Skin epidermis (tissue), 12 donors: ENCODE data around the gene ONECUT3.

Experiments
- H3K27ac ChIP-seq, 21 experiments: fragments of 200-600 bp; sonication (generic) in 11 of 21; one replicate each; pipeline ENCODE4 v1.5.0; 2020; ENCODE audit warnings: mild to moderate bottlenecking in 3 of 21, inconsistent platforms in 2 of 21, moderate library complexity in 2 of 21
- H3K4me3 ChIP-seq, 7 experiments: fragments of 200-600 bp; sonication (generic) in 2 of 7; one replicate each; pipeline ENCODE4 v1.5.0; 2020; ENCODE audit warnings: inconsistent platforms in 2 of 7, mild to moderate bottlenecking in 2 of 7, moderate library complexity in 1 of 7

The ONECUT3 gene

DNA sequence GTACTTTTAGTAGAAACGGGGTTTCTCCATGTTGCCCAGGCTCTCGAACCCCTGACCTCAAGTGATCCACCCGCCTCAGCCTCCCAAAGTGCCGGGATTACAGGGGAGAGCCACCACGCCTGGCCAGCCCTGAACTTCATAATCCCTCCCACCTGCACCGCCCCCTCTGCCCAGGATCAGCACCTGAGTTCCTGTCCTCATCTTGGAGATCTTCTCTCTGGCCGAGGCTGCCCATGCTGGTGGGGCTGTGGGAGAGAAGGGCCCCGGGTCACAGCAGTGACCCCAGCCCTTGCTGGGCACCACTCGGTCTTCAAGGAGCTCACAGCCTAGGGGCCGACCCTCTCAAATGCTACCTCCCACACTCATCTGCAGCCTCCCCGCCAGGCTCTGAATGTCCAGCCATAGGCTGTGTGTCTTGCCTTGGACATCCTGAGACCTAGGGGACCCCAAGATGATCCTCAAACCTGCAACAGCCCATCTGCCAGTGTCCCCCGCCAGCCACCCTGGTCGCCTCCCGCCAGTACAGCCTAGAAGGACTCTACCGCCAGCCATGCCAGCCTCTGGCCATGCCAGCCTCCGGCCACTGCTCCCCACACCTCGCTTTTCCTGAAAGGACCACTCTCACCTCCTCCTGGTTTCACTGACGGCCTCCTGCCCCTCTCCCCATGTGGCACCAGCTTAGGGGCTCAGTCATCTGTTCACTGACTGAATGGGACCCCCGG lies 57.3 kb downstream of the ONECUT3 start:
- no peak overlapping the region for H3K27ac ChIP-seq
- no peak overlapping the region for H3K4me3 ChIP-seq

DNA sequence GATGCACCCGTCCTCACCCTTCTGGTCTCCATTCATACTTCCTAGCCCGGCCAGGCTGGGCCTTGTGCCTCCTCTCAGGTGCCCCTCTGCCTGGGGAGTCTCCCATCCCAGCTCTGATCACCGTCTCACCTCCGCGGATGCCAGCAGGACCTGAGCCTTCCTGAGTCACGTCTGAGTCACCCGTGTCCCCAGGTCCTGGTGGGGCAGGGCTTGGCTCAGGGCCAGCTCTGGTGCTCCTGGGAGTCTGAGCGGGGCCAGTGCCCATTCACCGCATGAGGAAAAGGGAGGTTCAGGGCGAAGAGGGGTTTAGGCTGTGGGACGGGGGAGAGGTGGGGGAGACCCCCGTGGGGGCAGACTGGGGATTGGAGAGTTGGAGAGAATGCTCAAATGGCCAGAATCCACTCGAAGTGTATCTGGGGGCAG lies 58.2 kb downstream of the ONECUT3 start:
- peak overlapping the region in 18 of 21 experiments; percentile 5 to 78 (median 62) for H3K27ac ChIP-seq
- peak overlapping the region; percentile 25 to 54 (median 45) for H3K4me3 ChIP-seq

DNA sequence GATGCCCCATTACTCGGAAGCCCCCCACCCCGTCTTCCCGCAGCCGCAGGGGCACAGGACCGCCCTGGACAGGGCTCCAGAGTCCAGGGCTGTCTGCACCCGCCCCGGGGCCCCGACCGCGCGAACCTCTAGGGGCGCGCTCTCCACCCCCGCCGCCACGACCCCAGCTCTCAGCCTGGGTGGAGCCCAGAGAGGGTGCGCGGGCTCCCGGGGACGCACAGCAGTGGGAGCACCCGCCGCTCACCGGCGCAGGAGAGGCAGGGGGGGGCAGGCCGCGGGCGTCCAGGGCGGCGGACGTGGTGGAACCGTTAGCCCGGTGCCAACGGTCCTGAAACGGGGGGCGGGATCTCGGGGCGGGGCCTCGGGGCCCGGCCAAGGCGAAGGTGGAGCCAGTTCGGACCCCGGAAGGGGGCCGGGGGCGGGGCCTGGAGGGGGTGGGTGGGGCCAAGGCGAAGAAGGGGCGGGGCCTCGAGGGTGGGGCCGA lies 58.7 kb downstream of the ONECUT3 start, which contains the start of gene ATP8B3:
Gene ATP8B3, minus strand, starts transcription at position 335 of the 484 bp plus-strand sequence. CDS start 540 bp downstream, outside the sequence.
- Histone ChIP-seq H3K27ac (peak within 1 kb of the TSS in 20 of 21 experiments; percentile 5 to 78 (median 60)), H3K4me3 (peak within 1 kb of the TSS; percentile 25 to 54 (median 45))

DNA sequence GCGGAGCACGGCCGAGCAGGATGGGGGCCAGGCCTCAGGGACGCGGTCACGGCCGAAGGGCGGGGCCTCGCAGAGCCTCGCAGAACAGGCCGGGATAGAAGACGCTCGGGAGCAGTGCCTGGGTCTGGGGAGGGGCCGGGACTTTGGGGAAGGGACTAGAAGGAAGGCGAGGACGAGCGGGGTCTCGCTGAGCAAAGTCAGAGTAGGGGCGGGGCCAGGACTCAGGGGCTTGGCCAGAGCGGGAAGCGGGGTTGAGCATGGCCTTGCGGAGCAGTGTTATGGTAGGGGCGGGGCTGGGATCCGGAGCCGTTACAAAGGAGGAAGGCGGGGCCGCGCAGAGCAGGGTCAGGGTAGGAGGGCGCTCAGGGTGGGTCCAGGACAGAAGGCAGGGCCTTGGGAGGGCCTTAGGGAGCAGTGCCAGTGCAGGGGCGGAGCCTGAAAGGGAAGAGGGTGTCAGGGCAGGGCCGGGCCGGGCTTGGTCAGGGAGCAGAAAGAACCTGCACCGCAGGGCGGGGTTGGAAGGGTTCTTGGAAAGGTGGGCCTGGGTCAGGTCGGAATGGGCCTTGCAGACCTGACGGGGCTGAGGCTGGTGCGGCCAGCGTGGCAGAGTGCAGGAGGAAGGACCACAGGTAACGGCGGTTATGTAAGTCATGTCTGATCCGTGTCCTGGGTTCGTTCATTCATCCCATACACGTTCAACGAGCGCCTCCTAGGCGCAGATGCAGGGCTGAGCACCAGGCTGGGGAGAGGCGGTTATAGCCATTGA lies 59.3 kb downstream of the ONECUT3 start:
- Histone ChIP-seq H3K4me3 (peak overlapping the region; percentile 25 to 54 (median 45)), H3K27ac (peak overlapping the region in 19 of 21 experiments; percentile 35 to 78 (median 58))

DNA sequence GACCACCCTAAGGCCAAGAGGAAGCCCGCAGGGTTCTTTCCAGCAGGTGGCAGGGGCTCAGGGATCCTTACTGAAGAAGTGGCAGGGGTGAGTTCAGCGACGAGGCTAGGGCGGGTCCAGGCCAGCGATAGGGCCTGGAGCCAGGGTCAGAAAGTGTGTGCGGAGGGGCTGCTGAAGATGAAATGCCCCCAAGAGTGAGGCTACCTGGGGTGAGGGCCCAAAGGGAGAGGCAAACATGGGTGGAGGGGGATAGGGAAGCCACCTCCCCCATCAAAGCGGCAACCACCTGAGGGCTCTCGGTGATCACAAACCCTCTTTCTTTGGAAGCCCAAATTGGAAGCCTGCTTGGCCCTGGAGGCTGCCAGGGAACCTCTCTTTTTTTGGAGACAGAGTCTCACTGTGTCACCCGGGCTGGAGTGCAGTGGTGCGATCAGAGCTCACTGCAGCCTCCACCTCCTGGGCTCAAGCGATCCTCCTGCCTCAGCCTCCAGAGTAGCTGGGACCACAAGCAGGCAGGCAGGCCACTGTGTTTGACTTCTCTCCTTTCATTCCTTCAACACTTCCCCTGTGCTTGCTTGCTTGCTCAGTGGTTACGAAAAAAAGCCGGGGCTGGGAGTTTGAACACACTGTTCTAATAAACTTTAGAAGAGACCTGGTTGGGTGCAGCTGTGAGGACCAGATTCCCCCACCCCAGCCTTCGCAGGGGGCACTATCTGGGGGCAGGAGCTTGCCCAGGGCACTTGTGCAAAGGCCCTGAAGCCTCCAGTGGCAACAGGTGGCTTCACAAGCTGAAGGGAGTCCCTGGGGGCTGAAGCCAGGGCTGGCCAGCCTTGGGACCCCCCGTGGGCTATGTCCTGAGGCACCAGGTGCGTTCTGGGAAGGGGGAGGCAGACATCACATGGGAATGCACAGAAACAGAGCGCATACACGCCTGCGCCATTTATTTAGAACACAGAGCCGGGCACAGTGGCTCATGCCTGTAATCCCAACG lies 60.2 kb downstream of the ONECUT3 start:
- H3K4me3 ChIP-seq: peak overlapping the region; percentile 25 to 54 (median 45)
- peak overlapping the region in 13 of 21 experiments; percentile 16 to 78 (median 58) for H3K27ac ChIP-seq

DNA sequence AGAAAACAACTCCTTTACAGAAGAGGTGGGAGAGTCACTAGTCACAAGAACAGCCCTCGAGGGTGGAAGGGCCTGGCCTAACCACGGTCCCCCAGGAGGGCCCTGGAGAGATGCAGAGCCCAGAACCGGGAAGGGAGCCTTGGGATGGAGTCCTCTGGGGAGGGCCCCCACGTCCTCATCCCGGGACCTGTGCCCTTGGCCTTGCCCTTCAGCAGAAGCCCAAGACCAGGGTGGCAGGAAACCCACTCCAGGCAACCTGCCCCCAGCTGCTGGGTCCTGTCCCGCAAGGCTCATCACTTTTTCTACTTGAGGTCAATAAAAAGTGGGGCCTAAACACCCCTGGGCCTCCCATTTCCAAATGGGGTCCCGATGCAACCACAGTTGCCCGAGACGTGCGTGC lies 61.1 kb downstream of the ONECUT3 start:
- no peak overlapping the region for H3K27ac ChIP-seq

GRCh38 chr19:1814833-1815604 lies 61.7 kb downstream of the ONECUT3 start:
- H3K27ac ChIP-seq: no peak overlapping the region

More for the DNA sequence above, 61.1 kb downstream of the ONECUT3 start:
- H3K4me3 ChIP-seq: no peak overlapping the region

GRCh38 chr19:1815605-1816529 lies 62.6 kb downstream of the ONECUT3 start:
- H3K27ac ChIP-seq: no peak overlapping the region
- no peak overlapping the region for H3K4me3 ChIP-seq

More at GRCh38 chr19:1814833-1815604, 61.7 kb downstream of the ONECUT3 start:
- no peak overlapping the region for H3K4me3 ChIP-seq

DNA sequence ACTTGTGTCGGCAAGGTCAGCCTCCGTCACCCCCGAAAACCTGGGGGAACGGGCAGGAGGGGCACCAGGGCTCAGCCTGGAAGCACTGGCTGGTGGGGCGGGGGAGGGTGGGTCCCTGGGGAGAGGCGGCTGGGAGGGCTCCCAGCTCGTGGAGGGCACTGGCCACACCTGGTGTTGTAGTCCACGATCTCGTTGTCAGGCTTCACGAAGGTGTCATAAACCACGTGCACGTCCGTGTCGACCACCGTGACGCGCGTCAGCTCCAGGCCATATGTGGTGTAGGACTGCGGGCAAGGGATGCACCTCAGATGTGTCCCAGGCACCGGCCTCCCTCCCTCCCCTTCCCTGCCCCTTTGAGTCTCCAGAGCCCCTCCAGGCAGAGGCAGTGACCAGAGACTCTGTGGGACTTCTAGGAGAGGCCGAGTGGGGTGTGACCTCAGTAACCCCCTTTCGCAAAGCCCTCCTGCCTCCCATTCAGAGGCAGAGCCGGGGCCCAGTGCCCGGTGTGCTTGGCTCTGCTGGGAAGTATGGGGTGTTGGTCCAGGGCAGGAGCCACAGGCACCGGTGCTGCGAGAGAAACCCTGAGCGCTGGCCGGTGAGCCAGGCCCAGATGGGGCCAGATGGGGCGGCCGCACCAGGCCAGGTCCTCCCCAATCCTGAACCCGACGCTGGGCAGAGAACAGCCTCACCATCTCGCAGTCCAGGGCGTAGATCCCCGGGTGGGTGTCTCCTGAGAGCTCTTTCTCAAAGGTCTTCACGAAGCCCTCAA lies 63.4 kb downstream of the ONECUT3 start:
- no peak overlapping the region for H3K27ac ChIP-seq
- no peak overlapping the region for H3K4me3 ChIP-seq

DNA sequence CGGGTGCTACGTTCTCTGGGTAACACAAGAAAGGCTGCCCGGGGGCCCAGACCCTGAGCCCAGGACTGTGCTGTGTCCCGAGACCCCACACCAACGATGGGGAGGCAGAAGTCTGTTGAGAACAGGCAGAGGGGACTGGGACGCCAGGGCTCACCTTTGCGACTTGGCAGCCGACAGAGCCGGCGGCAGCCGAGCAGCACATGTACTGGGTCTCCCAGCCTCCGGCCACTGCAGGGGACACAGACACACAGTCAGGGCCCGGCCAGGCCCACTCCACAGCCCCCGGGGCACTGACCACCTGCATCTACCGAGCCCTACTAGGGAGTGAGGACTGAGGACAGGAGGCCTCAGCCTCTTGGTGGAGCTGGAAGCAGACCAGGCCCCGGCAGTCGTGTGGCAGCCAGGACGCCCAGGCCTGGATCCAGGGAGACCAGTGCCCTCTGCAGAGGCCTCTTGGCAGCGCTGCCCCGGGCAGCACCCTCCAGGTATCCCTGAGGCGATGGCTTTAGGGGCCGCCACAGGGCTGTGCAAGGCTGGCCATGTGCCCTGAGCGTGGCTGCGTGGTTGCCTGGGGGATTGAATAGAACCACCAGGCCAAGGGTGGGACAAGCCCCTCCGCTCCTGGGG lies 64.4 kb downstream of the ONECUT3 start:
- no peak overlapping the region for H3K27ac ChIP-seq
- H3K4me3 ChIP-seq: no peak overlapping the region

GRCh38 chr19:1818549-1819195 lies 65.4 kb downstream of the ONECUT3 start:
- Histone ChIP-seq H3K27ac (peak overlapping the region in 1 of 21 experiments; percentile 2), H3K4me3 (no peak overlapping the region)

GRCh38 chr19:1819341-1820255 lies 66.3 kb downstream of the ONECUT3 start:
- H3K27ac ChIP-seq: no peak overlapping the region
- H3K4me3 ChIP-seq: no peak overlapping the region

DNA sequence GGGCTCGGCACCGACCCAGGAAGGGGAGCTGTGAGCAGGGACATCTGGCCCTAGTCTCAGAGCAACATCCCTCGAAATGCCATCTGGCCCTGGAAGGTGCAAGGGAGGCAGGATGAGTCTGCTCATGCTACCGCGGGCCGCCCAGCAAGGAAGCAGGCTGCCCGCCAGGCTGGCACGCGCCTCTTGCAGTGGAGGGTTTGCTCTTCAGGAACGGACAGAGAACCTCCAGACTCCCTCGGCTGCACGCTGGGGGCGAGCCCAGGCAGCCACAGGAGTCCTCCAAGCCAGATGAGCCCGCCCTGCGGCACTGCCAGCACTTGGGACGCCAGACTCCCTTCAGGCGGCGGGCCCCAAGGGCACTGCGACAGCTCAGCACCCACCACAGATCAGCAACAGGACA lies 68.9 kb downstream of the ONECUT3 start:
- H3K27ac ChIP-seq: no peak overlapping the region

GRCh38 chr19:1823020-1823419 lies 69.7 kb downstream of the ONECUT3 start:
- Histone ChIP-seq H3K4me3 (no peak overlapping the region), H3K27ac (no peak overlapping the region)

More for the DNA sequence above, 68.9 kb downstream of the ONECUT3 start:
- no peak overlapping the region for H3K4me3 ChIP-seq
